Globus pallidus (tissue), 1 donor: Measurements from ENCODE around the gene POU6F2.

ENCODE experiments used
- DNase-seq: peaks from one replicate; pipeline ENCODE4 v3.0.0-alpha.2; 2015; ENCODE audit warnings: low spot score

The POU6F2 gene

DNA sequence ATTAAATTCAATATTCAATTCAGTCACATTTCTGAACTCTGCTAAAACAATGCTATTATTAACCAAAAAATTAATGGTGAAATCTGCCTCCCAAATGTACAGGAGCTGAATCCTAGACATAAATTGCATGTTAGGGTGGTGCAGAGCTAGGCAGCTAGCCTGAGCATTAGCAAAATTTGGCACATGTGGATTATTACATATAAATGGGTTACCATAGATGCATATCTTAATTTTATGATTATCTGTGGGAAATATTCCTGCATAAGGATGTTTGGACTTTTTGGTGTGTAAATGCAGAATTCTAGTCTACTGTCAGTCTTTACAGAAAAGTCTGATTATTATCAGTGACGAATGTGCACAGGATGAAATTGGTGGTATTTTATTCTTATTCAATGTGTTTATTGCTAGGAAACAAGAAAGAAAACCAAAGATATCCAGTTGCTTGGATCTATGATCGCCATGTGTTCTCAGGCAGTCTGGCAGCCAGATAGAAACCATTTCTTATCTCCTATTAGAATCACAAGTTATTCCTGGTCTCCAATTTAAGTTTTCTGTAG lies 150.7 kb downstream of the POU6F2 start:
- DNase-seq, result no peak

GRCh38 chr7:39130274-39130673 lies 152.6 kb downstream of the POU6F2 start:
- DNase-seq, result no peak

GRCh38 chr7:39130857-39131526 lies 153.3 kb downstream of the POU6F2 start:
- DNase-seq, result no peak

GRCh38 chr7:39132306-39132705 lies 154.6 kb downstream of the POU6F2 start:
- DNase-seq, result no peak

- DNase-seq, result no peak
Measured at GRCh38 chr7:39133088-39133487, 155.4 kb downstream of the POU6F2 start.

DNA sequence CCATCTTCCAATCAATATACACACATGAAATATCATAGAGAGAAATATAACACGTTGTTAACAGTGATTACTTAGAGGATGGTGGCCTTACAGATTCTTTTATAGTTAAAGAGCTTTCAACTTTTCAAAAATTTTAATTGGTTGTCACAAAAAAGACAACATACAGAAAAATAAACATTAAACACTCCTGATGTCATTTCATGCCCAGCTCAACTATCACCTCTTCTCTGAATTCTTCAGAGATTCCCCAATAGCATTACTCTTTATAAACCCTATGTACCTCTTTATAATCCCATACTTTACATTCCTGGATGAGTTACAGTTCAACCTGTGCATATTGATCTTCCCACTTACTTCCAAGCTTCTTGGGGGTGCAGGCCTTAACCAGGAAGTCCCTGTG lies 159.8 kb downstream of the POU6F2 start:
- DNase-seq, result no peak

DNA sequence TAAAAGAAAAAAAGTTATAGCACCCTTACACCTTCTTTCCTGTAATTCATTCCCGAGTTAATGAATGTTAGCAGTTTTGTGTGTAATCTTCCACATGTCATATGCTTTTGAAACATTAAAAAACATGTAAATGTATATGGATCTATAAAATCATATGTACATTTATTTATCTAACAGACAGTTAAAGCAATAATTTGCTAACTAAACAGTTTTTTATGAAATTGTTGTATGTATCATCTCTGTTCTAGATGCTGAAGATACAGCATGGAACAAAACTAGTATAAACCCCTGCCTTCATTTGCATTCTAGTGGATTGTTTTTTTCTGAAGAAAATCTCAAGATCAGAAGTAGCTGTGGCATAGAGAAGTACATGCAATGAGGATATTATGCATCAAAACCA lies 165.0 kb downstream of the POU6F2 start:
- DNase-seq, result no peak

- no peak for DNase-seq
Measured at GRCh38 chr7:39144420-39144819, 166.7 kb downstream of the POU6F2 start.

DNA sequence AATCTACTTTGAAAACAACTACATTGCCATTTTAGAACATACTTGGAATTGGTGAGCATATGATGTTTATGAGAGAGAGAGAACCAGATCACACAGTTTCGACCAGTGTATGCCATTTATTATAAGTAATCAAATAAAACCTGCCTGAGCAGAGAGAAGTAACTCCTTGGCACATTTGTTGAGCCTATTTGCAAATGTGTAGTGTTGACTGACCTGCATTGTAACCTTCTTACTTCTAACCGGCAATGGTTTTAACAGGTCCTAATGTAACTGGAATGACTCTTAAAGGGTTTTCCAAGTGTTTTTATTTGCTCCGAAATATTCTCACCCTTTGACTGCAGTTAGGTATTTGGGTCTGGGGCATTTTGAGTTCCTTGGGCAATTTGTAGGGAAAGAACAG lies 167.6 kb downstream of the POU6F2 start:
- no peak for DNase-seq

DNA sequence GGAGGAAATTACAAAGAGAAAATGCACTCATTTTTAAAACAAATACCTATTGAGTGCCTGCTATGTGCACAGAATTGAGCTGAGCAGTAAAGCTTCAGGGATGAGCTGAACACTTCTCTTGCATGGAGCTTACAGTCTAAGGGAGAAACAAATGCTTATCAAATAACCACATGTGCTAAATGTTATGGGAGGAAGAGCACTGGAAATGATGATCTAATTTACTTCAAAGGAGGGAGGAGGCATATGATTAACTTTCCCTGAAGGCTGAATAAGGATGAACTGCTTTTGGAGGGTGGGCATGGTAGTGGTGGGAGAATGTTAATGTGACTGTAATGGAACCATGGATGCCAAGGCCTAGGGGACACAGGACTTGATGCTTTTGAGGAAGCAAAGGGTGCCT lies 168.2 kb downstream of the POU6F2 start:
- DNase-seq, result no peak

DNA sequence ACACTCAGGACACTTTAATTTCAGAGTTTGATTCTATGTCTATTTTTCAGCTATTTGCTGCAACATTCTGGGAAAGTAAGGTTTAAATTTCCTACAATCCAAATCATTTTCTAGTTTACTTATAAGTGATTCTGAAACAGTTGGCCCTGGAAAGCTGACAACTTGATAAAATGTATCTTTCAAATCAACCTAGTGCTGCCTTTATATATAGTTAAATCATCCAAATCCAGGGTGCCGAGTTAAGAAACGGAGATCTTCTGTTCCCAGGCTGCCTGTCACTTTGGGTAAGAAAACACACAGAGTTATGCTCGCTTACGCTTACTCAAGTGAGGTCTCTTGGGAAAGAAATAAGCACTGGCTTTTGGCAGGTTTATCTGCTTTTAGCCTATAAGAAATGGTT lies 175.0 kb downstream of the POU6F2 start:
- DNase-seq, result no peak

GRCh38 chr7:39153113-39153512 lies 175.4 kb downstream of the POU6F2 start:
- no peak for DNase-seq

DNA sequence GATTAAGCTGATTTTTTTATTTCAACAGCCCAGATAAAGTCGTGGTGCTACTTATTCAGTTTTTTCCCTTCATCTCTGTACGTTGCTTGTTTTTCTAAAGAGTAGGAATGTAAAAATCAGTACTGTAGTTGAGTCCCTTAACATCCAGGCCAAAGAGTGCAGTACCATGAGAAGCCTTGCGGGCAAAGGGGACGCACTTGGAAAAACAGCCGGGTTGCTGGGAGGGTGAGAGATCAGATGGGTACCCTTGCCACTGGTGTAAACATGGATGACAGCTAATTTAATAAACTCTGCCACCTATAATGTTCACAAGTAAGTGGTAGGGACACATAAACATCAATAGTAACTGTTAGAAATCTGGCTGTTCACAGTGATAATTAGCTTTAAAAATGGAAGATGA lies 175.9 kb downstream of the POU6F2 start:
- no peak for DNase-seq

GRCh38 chr7:39154815-39155214 lies 177.1 kb downstream of the POU6F2 start:
- no peak for DNase-seq

DNA sequence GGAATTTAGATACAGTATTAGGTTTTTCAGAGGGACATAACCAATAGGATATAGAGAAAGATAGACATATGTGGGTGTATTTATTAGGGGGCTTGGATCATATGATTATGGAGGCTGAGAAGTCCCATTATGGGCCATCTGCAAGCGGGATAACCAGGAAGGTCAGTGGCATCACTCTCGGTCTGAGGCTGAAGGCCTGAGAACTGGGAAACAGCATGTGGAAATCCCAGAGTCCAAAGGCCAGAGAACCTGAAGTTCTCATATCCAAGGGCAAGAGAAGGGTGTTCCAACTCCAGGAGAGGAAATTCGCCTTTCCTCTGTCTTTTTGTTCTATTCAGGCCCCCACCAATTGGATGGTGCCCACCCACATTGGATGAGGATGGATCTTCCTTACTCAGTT lies 180.7 kb downstream of the POU6F2 start:
- no peak for DNase-seq

DNA sequence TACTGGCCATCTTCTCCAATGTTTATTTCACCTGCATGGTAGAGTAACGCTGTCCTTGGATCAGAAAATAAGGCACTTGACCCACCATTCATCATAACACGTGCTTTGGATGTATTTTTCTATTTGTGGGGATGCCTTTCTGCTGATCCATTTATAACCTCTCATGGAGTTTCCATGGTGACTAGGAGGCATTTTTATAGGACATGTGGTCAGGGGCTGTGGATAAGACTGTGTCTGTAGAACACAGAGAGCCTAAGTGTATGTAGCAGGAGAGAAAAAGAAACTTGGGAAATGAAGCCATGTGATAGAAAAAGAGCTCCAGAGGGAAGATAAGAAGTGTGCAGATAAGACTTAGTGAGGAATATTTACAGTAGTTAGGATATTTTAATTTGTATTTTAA lies 184.2 kb downstream of the POU6F2 start:
- DNase-seq, result no peak

DNA sequence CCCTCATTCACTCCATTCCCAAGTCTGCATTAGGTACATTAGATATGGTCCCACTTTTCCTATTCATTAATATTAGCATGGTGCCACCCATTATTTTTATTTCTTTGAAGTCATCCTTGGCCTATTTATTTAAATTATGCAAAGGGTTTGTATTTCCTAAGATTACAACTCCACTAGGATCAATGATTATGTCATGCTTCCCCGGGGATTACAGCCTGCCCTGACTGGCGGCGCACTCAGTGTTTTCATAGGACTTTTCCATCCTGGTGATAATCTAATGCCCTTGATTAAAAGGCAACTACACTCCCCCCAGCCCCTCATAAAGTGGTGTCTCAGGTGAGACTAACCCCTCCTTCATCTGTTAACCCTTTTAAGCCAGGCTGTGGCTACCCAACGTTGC lies 187.2 kb downstream of the POU6F2 start:
- no peak for DNase-seq

- DNase-seq, result no peak
Measured at GRCh38 chr7:39168403-39169098, 190.8 kb downstream of the POU6F2 start.

GRCh38 chr7:39172137-39172536 lies 194.4 kb downstream of the POU6F2 start:
- DNase-seq, result no peak

GRCh38 chr7:39181398-39181797 lies 203.7 kb downstream of the POU6F2 start:
- no peak for DNase-seq

DNA sequence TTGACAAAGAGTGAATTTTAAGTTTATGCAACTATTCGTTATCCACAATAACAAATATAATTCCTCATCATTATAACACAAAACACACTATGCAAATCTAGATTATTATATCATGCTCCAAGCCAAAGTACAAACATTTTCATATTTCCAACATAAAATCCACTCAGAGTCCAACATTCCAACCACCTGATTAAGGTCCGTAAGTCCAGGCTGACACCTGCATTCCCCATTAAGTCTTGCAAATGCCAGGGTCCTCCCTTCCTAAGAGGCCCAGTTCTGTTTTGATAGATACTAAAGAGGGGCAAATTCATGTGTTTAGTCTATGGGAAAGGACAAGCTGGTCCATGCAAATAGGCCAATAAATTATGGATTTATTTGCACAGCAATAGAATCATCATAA lies 206.1 kb downstream of the POU6F2 start:
- DNase-seq, result no peak

GRCh38 chr7:39184391-39184790 lies 206.7 kb downstream of the POU6F2 start:
- DNase-seq, result no peak

GRCh38 chr7:39186131-39186530 lies 208.4 kb downstream of the POU6F2 start:
- no peak for DNase-seq

DNA sequence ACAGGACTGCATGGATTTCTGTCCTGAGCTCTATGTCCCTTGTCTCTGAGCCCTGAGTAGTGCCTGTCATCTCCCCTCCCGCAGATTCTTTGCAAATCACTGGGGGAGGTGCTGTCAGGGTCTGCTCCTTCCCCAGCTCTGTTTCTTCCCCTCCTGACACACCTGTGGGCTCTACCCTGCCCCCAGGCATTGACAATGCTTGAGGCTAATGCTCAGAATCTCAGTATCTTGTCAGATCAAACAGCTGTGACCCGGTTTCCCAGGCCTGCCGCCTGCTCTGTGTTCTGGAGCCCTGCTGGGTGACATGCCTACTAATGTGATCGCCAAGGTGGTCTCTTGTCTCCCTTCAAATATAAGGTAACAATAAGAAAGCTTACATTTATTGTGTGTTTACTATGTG lies 209.0 kb downstream of the POU6F2 start:
- no peak for DNase-seq
